ENCODE results near the gene COL1A2. TPM values are rescaled to one million over a fixed set of nuclear protein-coding genes. Genes with fewer than 3 reads are reported as not detected.

The COL1A2 gene
- total RNA-seq, 1 experiment from 2014 or later = 144 TPM

DNA sequence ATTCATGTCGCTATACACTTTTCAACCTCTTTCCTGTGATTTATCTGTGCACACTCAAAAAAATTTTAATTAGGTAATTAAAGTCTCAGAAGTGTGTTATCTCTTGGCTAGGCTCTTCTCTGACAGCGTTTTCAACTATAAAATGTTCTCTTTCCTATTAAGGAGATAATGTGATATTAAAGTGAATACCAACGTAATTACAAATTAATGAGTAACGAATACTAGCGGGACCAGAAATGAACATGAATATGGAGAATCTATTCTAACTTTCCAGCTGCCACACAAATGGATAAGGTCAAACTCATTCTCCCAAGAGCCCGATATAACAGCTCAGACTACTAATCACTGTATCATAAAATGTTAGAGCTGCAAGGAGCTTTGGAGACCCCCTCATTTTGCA is 12.0 kb downstream of the COL1A2 start:
- Histone ChIP-seq H3K27me3 (replicated peaks; ENCODE audit: insufficient read depth, low read depth, low read length, poor library complexity) (no peaks in the 10 kb centered on the region), H3K36me3 (ENCODE audit: insufficient read depth, low read length, poor library complexity, severe bottlenecking) (peaks cover 99% of the 10 kb centered on the region), H3K4me1 (ENCODE audit: insufficient read depth, low read length, poor library complexity, severe bottlenecking) (no peaks in the 10 kb centered on the region), H3K27ac (ENCODE audit: low read depth, low read length, poor library complexity, severe bottlenecking) (no peak overlapping the region), H3K9me3 (ENCODE audit: low read depth, low read length, poor library complexity, severe bottlenecking) (no peaks in the 10 kb centered on the region), H3K4me3 (ENCODE audit: low read depth, low read length, poor library complexity, severe bottlenecking) (no peak overlapping the region)
- BruUV-seq (replicated peaks) = no TSS peak
- ChIA-PET CTCF (no interaction called here), POLR2A (ENCODE audit: low non-redundant PET) (no interaction called here)
- intact Hi-C loops (cut with micrococcal nuclease; ENCODE audit: unreplicated experiment) = no loop called here
- TF ChIP-seq EZH2 (IDR thresholded peaks at IDR 0.05; ENCODE audit: borderline replicate concordance, low read depth, low read length, poor library complexity, severe bottlenecking) = no peak
- TF ChIP-seq, protein P1, sequence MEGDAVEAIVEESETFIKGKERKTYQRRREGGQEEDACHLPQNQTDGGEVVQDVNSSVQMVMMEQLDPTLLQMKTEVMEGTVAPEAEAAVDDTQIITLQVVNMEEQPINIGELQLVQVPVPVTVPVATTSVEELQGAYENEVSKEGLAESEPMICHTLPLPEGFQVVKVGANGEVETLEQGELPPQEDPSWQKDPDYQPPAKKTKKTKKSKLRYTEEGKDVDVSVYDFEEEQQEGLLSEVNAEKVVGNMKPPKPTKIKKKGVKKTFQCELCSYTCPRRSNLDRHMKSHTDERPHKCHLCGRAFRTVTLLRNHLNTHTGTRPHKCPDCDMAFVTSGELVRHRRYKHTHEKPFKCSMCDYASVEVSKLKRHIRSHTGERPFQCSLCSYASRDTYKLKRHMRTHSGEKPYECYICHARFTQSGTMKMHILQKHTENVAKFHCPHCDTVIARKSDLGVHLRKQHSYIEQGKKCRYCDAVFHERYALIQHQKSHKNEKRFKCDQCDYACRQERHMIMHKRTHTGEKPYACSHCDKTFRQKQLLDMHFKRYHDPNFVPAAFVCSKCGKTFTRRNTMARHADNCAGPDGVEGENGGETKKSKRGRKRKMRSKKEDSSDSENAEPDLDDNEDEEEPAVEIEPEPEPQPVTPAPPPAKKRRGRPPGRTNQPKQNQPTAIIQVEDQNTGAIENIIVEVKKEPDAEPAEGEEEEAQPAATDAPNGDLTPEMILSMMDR (conservative IDR thresholded peaks at IDR 0.05; ENCODE audit: low read depth, low read length) = no peak
- no peak for DNase-seq (ENCODE audit: low spot score)

DNA sequence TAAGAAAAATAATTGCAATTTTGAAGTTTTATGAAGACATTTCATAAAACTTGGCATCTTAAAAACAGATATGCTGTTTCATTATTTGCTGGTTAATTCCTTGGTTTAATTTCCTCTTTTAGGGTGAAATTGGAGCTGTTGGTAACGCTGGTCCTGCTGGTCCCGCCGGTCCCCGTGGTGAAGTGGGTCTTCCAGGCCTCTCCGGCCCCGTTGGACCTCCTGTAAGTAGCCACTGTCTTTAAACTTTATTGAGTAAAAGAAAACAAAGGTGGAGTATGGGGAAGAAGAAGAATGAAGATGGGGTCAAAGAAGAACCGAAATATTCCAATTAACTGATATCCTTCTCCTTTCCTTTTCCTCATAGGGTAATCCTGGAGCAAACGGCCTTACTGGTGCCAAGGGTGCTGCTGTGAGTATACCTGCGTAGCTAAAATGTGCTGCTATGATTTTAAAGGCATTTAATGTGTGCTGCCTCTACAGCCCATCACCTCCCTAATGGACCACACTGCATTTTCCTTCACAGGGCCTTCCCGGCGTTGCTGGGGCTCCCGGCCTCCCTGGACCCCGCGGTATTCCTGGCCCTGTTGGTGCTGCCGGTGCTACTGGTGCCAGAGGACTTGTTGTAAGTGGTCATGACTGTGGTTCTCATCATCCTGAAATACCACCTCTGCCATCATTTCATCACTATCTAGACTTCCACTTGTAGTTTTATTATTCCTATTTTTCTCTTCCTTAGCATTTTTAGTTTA is 14.7 kb downstream of the COL1A2 start:
- POLR2A ChIA-PET (ENCODE audit: low non-redundant PET) = no interaction called here
- no peak overlapping the region for H3K27ac ChIP-seq (ENCODE audit: low read depth, low read length, poor library complexity, severe bottlenecking)
- BruUV-seq (replicated peaks) = no TSS peak
- no peaks in the 10 kb centered on the region for H3K27me3 ChIP-seq (replicated peaks; ENCODE audit: insufficient read depth, low read depth, low read length, poor library complexity)
- H3K36me3 ChIP-seq (ENCODE audit: insufficient read depth, low read length, poor library complexity, severe bottlenecking) = peaks cover 99% of the 10 kb centered on the region
- CTCF ChIA-PET = no interaction called here
- no peak for DNase-seq (ENCODE audit: low spot score)
- H3K4me3 ChIP-seq (ENCODE audit: low read depth, low read length, poor library complexity, severe bottlenecking) = no peak overlapping the region
- TF ChIP-seq, protein P1 (conservative IDR thresholded peaks at IDR 0.05; ENCODE audit: low read depth, low read length) = no peak
- TF ChIP-seq EZH2 (IDR thresholded peaks at IDR 0.05; ENCODE audit: borderline replicate concordance, low read depth, low read length, poor library complexity, severe bottlenecking) = no peak
- H3K4me1 ChIP-seq (ENCODE audit: insufficient read depth, low read length, poor library complexity, severe bottlenecking) = no peaks in the 10 kb centered on the region
- H3K9me3 ChIP-seq (ENCODE audit: low read depth, low read length, poor library complexity, severe bottlenecking) = no peaks in the 10 kb centered on the region
- intact Hi-C loops (cut with micrococcal nuclease; ENCODE audit: unreplicated experiment) = no loop called here

DNA sequence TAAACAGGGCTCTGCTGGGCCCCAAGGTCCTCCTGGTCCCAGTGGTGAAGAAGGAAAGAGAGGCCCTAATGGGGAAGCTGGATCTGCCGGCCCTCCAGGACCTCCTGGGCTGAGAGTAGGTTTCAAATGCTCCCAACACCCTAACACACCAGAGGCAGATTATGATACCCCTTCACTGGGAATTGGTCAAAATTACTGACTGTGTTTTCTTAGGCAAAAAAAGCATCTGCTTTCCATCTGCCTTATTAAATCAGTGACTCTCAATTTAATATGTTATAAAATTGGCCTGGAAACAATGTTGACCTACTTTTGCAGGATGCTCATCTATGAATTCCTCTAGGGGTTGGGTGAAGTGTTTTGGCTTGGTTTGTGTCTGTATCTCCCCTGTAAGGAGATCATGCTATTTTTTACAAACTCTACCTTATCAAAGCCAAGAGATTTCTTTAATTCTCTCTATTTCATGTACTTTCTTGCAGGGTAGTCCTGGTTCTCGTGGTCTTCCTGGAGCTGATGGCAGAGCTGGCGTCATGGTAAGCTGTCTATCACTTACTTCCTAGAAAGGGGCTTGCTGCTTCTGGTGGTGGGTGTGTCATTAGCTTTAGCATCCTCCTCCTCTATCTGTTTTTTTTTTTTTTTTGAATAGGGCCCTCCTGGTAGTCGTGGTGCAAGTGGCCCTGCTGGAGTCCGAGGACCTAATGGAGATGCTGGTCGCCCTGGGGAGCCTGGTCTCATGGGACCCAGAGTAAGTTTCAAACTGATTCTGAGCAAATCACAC is 15.9 kb downstream of the COL1A2 start:
- DNase-seq (ENCODE audit: low spot score) = no peak
- CTCF ChIA-PET = interaction anchor here (0.7 kb wide), 1 partner anchor 126 kb away, joined by 4 read pairs; no protein-coding TSS in a partner anchor
- H3K27me3 ChIP-seq (replicated peaks; ENCODE audit: insufficient read depth, low read depth, low read length, poor library complexity) = no peaks in the 10 kb centered on the region
- H3K36me3 ChIP-seq (ENCODE audit: insufficient read depth, low read length, poor library complexity, severe bottlenecking) = peaks cover 98% of the 10 kb centered on the region
- no peak overlapping the region for H3K27ac ChIP-seq (ENCODE audit: low read depth, low read length, poor library complexity, severe bottlenecking)
- H3K4me3 ChIP-seq (ENCODE audit: low read depth, low read length, poor library complexity, severe bottlenecking) = no peak overlapping the region
- no peaks in the 10 kb centered on the region for H3K9me3 ChIP-seq (ENCODE audit: low read depth, low read length, poor library complexity, severe bottlenecking)
- no peak for TF ChIP-seq EZH2 (IDR thresholded peaks at IDR 0.05; ENCODE audit: borderline replicate concordance, low read depth, low read length, poor library complexity, severe bottlenecking)
- TF ChIP-seq, protein P1 (conservative IDR thresholded peaks at IDR 0.05; ENCODE audit: low read depth, low read length) = no peak
- intact Hi-C loops (cut with micrococcal nuclease; ENCODE audit: unreplicated experiment) = no loop called here
- POLR2A ChIA-PET (ENCODE audit: low non-redundant PET) = no interaction called here
- no TSS peak for BruUV-seq (replicated peaks)
- H3K4me1 ChIP-seq (ENCODE audit: insufficient read depth, low read length, poor library complexity, severe bottlenecking) = no peaks in the 10 kb centered on the region
